Vagina (tissue), 2 donors: Measurements from ENCODE around the gene CDS2.

Experiments
- POLR2A ChIP-seq, 2 donors: fragments of 450-650 bp; IDR thresholded peaks; one replicate each; pipeline ENCODE4 v1.6.1; 2017; ENCODE audit warnings: antibody characterized with exemption in 2 of 2, mild to moderate bottlenecking in 2 of 2, moderate library complexity in 2 of 2
- POLR2AphosphoS5 ChIP-seq, 2 donors: sonication (generic); formaldehyde crosslinking; IDR thresholded peaks; one replicate each; pipeline ENCODE4 v1.9.0; 2017; ENCODE audit warnings: antibody characterized with exemption in 2 of 2, mild to moderate bottlenecking in 2 of 2, low read depth in 1 of 2; ENCODE audit not compliant: insufficient read depth in 1 of 2
- TF ChIP-seq, protein P1 (sequence below), 3 experiments: fragments of 450-650 bp in 2 of 3; fragments of 200-600 bp in 1 of 3; sonication (generic) in 1 of 3; IDR thresholded peaks; one replicate each; pipeline ENCODE4 v1.5.1; 2017 to 2019; ENCODE audit warnings: antibody characterized with exemption in 3 of 3, mild to moderate bottlenecking in 2 of 3, moderate library complexity in 2 of 3

GRCh38 chr20:5146099-5146668 is 19.4 kb downstream of the CDS2 start:
- TF ChIP-seq, protein P1, sequence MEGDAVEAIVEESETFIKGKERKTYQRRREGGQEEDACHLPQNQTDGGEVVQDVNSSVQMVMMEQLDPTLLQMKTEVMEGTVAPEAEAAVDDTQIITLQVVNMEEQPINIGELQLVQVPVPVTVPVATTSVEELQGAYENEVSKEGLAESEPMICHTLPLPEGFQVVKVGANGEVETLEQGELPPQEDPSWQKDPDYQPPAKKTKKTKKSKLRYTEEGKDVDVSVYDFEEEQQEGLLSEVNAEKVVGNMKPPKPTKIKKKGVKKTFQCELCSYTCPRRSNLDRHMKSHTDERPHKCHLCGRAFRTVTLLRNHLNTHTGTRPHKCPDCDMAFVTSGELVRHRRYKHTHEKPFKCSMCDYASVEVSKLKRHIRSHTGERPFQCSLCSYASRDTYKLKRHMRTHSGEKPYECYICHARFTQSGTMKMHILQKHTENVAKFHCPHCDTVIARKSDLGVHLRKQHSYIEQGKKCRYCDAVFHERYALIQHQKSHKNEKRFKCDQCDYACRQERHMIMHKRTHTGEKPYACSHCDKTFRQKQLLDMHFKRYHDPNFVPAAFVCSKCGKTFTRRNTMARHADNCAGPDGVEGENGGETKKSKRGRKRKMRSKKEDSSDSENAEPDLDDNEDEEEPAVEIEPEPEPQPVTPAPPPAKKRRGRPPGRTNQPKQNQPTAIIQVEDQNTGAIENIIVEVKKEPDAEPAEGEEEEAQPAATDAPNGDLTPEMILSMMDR (IDR thresholded peaks at IDR 0.05) = no peak
- TF ChIP-seq POLR2AphosphoS5 (IDR thresholded peaks at IDR 0.05; ENCODE audit: insufficient read depth in 1 of 2, low read depth in 1 of 2) = no peak
- TF ChIP-seq POLR2A (IDR thresholded peaks at IDR 0.05) = no peak
